GM04503 (cell line): ENCODE results near the gene GIPC1.
"Not testable (repeated sequence)": the region's sequence is repeated elsewhere in the genome, so short reads cannot be mapped to it uniquely, and the experiment has no call there.

Source experiments
- DNase-seq: peaks from one replicate; pipeline ENCODE4 v3.0.0-alpha.2; 2012; ENCODE audit warnings: low read depth

The GIPC1 gene

GRCh38 chr19:14470031-14470876 lies 25.7 kb downstream of the GIPC1 start:
- no peak for DNase-seq

- no peak for DNase-seq
Observed at GRCh38 chr19:14467816-14468215, 28.1 kb downstream of the GIPC1 start.

GRCh38 chr19:14467391-14467790 lies 28.5 kb downstream of the GIPC1 start:
- DNase-seq: no peak

- DNase-seq: no peak
Observed at GRCh38 chr19:14463747-14464146, 32.2 kb downstream of the GIPC1 start.

GRCh38 chr19:14462401-14462800 lies 33.5 kb downstream of the GIPC1 start:
- not testable (repeated sequence) for DNase-seq

- no peak for DNase-seq
Observed at GRCh38 chr19:14460935-14461334, 35.0 kb downstream of the GIPC1 start.

- DNase-seq: no peak
Observed at GRCh38 chr19:14459703-14460102, 36.2 kb downstream of the GIPC1 start.

GRCh38 chr19:14452303-14452702 lies 43.6 kb downstream of the GIPC1 start:
- not testable (repeated sequence) for DNase-seq

- DNase-seq: no peak
Observed at GRCh38 chr19:14450876-14451275, 45.1 kb downstream of the GIPC1 start.

- DNase-seq: no peak
Observed at GRCh38 chr19:14450168-14450874, 45.6 kb downstream of the GIPC1 start.

- DNase-seq: no peak
Observed at GRCh38 chr19:14449321-14449720, 46.6 kb downstream of the GIPC1 start.

GRCh38 chr19:14446336-14447036 lies 49.4 kb downstream of the GIPC1 start:
- no peak for DNase-seq

GRCh38 chr19:14443632-14444216 lies 52.2 kb downstream of the GIPC1 start:
- no peak for DNase-seq

- DNase-seq: no peak
Observed at GRCh38 chr19:14442891-14443631, 52.9 kb downstream of the GIPC1 start.

GRCh38 chr19:14441041-14441938 lies 54.6 kb downstream of the GIPC1 start:
- no peak for DNase-seq

- DNase-seq: no peak
Observed at GRCh38 chr19:14440049-14440448, 55.9 kb downstream of the GIPC1 start.

- no peak for DNase-seq
Observed at GRCh38 chr19:14439014-14439413, 56.9 kb downstream of the GIPC1 start.

GRCh38 chr19:14437578-14438140 lies 58.3 kb downstream of the GIPC1 start:
- no peak for DNase-seq

- no peak for DNase-seq
Observed at GRCh38 chr19:14435320-14436050, 60.4 kb downstream of the GIPC1 start.
